ENCODE results near the gene BCDIN3D. TPM values are rescaled to one million over a fixed set of nuclear protein-coding genes. Genes with fewer than 3 reads are reported as not detected.

The BCDIN3D gene
- total RNA-seq, 1 donor from 2014 or later, result 3.8 TPM

GRCh38 chr12:49790741-49791555, 52.0 kb downstream of the BCDIN3D start:
- Histone ChIP-seq H3K4me2 (no peak overlapping the region), H3K9me3 (ENCODE audit: low read depth) (no peaks in the 10 kb centered on the region), H3K79me2 (ENCODE audit: low read depth) (no peaks in the 10 kb centered on the region), H3K36me3 (peaks cover 5% of the 10 kb centered on the region), H3K4me1 (no peaks in the 10 kb centered on the region), H3K4me3 (no peak overlapping the region), H4K20me1 (ENCODE audit: low read depth) (no peaks in the 10 kb centered on the region), H3K9ac (no peak overlapping the region), H3K27ac (no peak overlapping the region), H3K27me3 (no peaks in the 10 kb centered on the region), H3F3A (ENCODE audit: low read depth) (no peaks in the 10 kb centered on the region), H2AFZ (replicated peaks) (no peak overlapping the region)
- Mint-ChIP-seq H3K36me3 (peaks cover 6% of the 10 kb centered on the region), H3K27ac (no peak overlapping the region), H3K4me1 (no peaks in the 10 kb centered on the region), H3K4me3 (peak overlapping the region; percentile 51), H3K27me3 (ENCODE audit: insufficient read depth, low read depth) (peaks cover 5% of the 10 kb centered on the region), H3K9me3 (no peaks in the 10 kb centered on the region)
- DNase-seq (ENCODE audit: low spot score), result no peak
- no peak for TF ChIP-seq EZH2 (IDR thresholded peaks at IDR 0.05)
- TF ChIP-seq EZH2phosphoT487 (IDR thresholded peaks at IDR 0.05), result no peak
- TF ChIP-seq, protein P1, sequence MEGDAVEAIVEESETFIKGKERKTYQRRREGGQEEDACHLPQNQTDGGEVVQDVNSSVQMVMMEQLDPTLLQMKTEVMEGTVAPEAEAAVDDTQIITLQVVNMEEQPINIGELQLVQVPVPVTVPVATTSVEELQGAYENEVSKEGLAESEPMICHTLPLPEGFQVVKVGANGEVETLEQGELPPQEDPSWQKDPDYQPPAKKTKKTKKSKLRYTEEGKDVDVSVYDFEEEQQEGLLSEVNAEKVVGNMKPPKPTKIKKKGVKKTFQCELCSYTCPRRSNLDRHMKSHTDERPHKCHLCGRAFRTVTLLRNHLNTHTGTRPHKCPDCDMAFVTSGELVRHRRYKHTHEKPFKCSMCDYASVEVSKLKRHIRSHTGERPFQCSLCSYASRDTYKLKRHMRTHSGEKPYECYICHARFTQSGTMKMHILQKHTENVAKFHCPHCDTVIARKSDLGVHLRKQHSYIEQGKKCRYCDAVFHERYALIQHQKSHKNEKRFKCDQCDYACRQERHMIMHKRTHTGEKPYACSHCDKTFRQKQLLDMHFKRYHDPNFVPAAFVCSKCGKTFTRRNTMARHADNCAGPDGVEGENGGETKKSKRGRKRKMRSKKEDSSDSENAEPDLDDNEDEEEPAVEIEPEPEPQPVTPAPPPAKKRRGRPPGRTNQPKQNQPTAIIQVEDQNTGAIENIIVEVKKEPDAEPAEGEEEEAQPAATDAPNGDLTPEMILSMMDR (IDR thresholded peaks at IDR 0.05), result no peak

DNA sequence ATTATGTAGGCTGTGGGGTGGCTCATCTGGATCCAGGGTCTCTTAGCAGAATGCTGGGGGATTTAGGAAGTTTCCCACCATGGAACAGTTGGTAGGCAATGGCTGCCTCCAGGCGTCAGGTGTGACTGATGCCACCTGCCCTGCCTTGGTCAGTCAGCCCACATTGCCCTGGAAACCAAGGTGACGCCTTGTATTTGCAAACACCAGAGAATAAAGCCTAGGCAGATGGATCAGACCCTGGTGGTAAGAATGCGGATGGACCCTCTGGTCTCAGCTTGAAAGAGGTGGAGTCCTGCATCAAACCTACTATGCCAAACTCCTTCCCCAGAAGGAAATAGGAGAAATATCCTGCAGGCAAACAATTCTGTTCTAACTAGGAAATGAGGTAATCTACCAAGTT, 52.9 kb downstream of the BCDIN3D start:
- H3K9ac ChIP-seq, result no peak overlapping the region
- Mint-ChIP-seq H3K36me3 (peaks cover 6% of the 10 kb centered on the region), H3K4me3 (no peak overlapping the region), H3K9me3 (no peaks in the 10 kb centered on the region), H3K27ac (no peak overlapping the region), H3K27me3 (ENCODE audit: insufficient read depth, low read depth) (peaks cover 3% of the 10 kb centered on the region), H3K4me1 (no peaks in the 10 kb centered on the region)
- no peaks in the 10 kb centered on the region for H3K4me1 ChIP-seq
- TF ChIP-seq EZH2phosphoT487 (IDR thresholded peaks at IDR 0.05) (no peak), EZH2 (IDR thresholded peaks at IDR 0.05) (no peak)
- TF ChIP-seq, protein P1 (IDR thresholded peaks at IDR 0.05), result no peak
- H3F3A ChIP-seq (ENCODE audit: low read depth), result no peaks in the 10 kb centered on the region
- H3K9me3 ChIP-seq (ENCODE audit: low read depth), result no peaks in the 10 kb centered on the region
- H3K27me3 ChIP-seq, result no peaks in the 10 kb centered on the region
- H3K27ac ChIP-seq, result no peak overlapping the region
- H3K36me3 ChIP-seq, result peaks cover 5% of the 10 kb centered on the region
- H4K20me1 ChIP-seq (ENCODE audit: low read depth), result no peaks in the 10 kb centered on the region
- H3K4me3 ChIP-seq, result no peak overlapping the region
- no peaks in the 10 kb centered on the region for H3K79me2 ChIP-seq (ENCODE audit: low read depth)
- H2AFZ ChIP-seq (replicated peaks), result no peak overlapping the region
- DNase-seq (ENCODE audit: low spot score), result no peak
- H3K4me2 ChIP-seq, result no peak overlapping the region

GRCh38 chr12:49787672-49788071, 55.2 kb downstream of the BCDIN3D start:
- H3K4me1 Mint-ChIP-seq, result peaks cover 10% of the 10 kb centered on the region
- Histone ChIP-seq H3F3A (ENCODE audit: low read depth) (no peaks in the 10 kb centered on the region), H3K4me2 (no peak overlapping the region), H3K27me3 (no peaks in the 10 kb centered on the region), H3K4me3 (no peak overlapping the region), H3K79me2 (ENCODE audit: low read depth) (no peaks in the 10 kb centered on the region), H2AFZ (replicated peaks) (no peak overlapping the region), H3K36me3 (peaks cover 5% of the 10 kb centered on the region), H3K9me3 (ENCODE audit: low read depth) (no peaks in the 10 kb centered on the region), H4K20me1 (ENCODE audit: low read depth) (no peaks in the 10 kb centered on the region), H3K27ac (no peak overlapping the region), H3K9ac (no peak overlapping the region), H3K4me1 (no peaks in the 10 kb centered on the region)
- TF ChIP-seq EZH2 (IDR thresholded peaks at IDR 0.05), result no peak
- TF ChIP-seq EZH2phosphoT487 (IDR thresholded peaks at IDR 0.05), result no peak
- TF ChIP-seq, protein P1 (IDR thresholded peaks at IDR 0.05), result no peak
- peaks cover 4% of the 10 kb centered on the region for H3K36me3 Mint-ChIP-seq
- H3K27me3 Mint-ChIP-seq (ENCODE audit: insufficient read depth, low read depth), result peaks cover 5% of the 10 kb centered on the region
- H3K27ac Mint-ChIP-seq, result no peak overlapping the region
- no peak for DNase-seq (ENCODE audit: low spot score)
- no peak overlapping the region for H3K4me3 Mint-ChIP-seq
- no peaks in the 10 kb centered on the region for H3K9me3 Mint-ChIP-seq

Other genes with a start within 250 kb of the BCDIN3D start
- gene FAM186B, start 237.5 kb downstream of the BCDIN3D start, total RNA-seq (ENCODE audit: low replicate concordance), result 0.25 TPM in 1 of 2 replicates, not detected in the other
- 18.1 and 30.5 TPM in 2 replicates for gene PRPF40B, start 219.5 kb downstream of the BCDIN3D start, total RNA-seq (ENCODE audit: low replicate concordance)
- 17.3 and 24.0 TPM in 2 replicates for gene FMNL3, start 135.7 kb downstream of the BCDIN3D start, total RNA-seq (ENCODE audit: low replicate concordance)
- gene TMBIM6, start 101.5 kb downstream of the BCDIN3D start, total RNA-seq (ENCODE audit: low replicate concordance), result 256 and 318 TPM in 2 replicates
- gene NCKAP5L, start 14.7 kb downstream of the BCDIN3D start, total RNA-seq (ENCODE audit: low replicate concordance), result 5.6 and 19.0 TPM in 2 replicates
- 0.39 and 1.2 TPM in 2 replicates for gene FAIM2, start 60.8 kb upstream of the BCDIN3D start, total RNA-seq (ENCODE audit: low replicate concordance)
- gene AQP2, start 107.6 kb upstream of the BCDIN3D start, total RNA-seq (ENCODE audit: low replicate concordance), result not detected in 2 replicates
- gene AQP5, start 118.8 kb upstream of the BCDIN3D start, total RNA-seq (ENCODE audit: low replicate concordance), result 0.09 TPM in 1 of 2 replicates, not detected in the other
- 0.12 TPM in 1 of 2 replicates, not detected in the other for gene AQP6, start 129.8 kb upstream of the BCDIN3D start, total RNA-seq (ENCODE audit: low replicate concordance)
- 121 and 149 TPM in 2 replicates for gene RACGAP1, start 182.4 kb upstream of the BCDIN3D start, total RNA-seq (ENCODE audit: low replicate concordance)
- gene ASIC1, start 214.5 kb upstream of the BCDIN3D start, total RNA-seq (ENCODE audit: low replicate concordance), result 2.5 and 5.6 TPM in 2 replicates
- gene SMARCD1, start 242.2 kb upstream of the BCDIN3D start, total RNA-seq (ENCODE audit: low replicate concordance), result 121 and 209 TPM in 2 replicates